Left colon (tissue), 2 donors: Measurements from ENCODE around the gene STARD4. TPM values are rescaled to one million over a fixed set of nuclear protein-coding genes. Genes with fewer than 3 reads are reported as not detected.

Source experiments
- ATAC-seq: fragments of 200-7000 bp; cut with Tn5 transposase; one replicate; pipeline ENCODE4 v1.9.1; 2020; ENCODE audit warnings: mild to moderate bottlenecking, moderate library complexity
- DNase-seq, 2 donors: peaks; one replicate each; pipeline ENCODE4 v3.0.0-alpha.2; 2020
- intact Hi-C, 2 donors: fragments of 100-400 bp; cut with DNase I in 1 of 2; cut with micrococcal nuclease in 1 of 2; formaldehyde crosslinking; loops; one replicate each; pipeline versions ENCODE4 v1.11.2 to v1.14.0; 2022; cut with DNase I, micrococcal nuclease
- total RNA-seq, 2 donors: library from RNA; stranded (reverse); fragmentation: NEBNext Ultra II Directional; extraction: Animal tissue kit (Norgen Biotek cat#: 25700); gene quantifications; one replicate each; pipeline ENCODE4 v1.2.1, GENCODE V29; 2021
- donor health status: DM: no; HTN: no; CAD: no.
- donor health status: DM: yes; HTN: yes; CAD: no.

Gene STARD4
- total RNA-seq, 2 donors from 2014 or later, result 37.5 to 54.9 TPM

GRCh38 chr5:111488353-111488752 lies 24.0 kb downstream of the STARD4 start:
- DNase-seq (no peak), ATAC-seq (no peak)
- intact Hi-C loops, result no loop called here

- intact Hi-C loops, result no loop called here
- ATAC-seq, result no peak
- DNase-seq, result no peak
Observed at GRCh38 chr5:111486926-111487325, 25.4 kb downstream of the STARD4 start.

GRCh38 chr5:111486055-111486454 lies 26.3 kb downstream of the STARD4 start:
- DNase-seq (no peak), ATAC-seq (no peak)
- intact Hi-C loops, result no loop called here

- ATAC-seq, result no peak
- intact Hi-C loops, result no loop called here
- no peak for DNase-seq
Observed at GRCh38 chr5:111480346-111480745, 32.0 kb downstream of the STARD4 start.

- ATAC-seq, result no peak
- intact Hi-C loops, result no loop called here
- DNase-seq, result no peak
Observed at GRCh38 chr5:111478898-111479297, 33.4 kb downstream of the STARD4 start.

- intact Hi-C loops, result no loop called here
- no peak for DNase-seq
- ATAC-seq, result no peak
Observed at GRCh38 chr5:111478266-111478665, 34.1 kb downstream of the STARD4 start.

GRCh38 chr5:111472579-111472978 lies 39.8 kb downstream of the STARD4 start:
- no peak for DNase-seq
- no peak for ATAC-seq

GRCh38 chr5:111472096-111472495 lies 40.2 kb downstream of the STARD4 start:
- DNase-seq (no peak), ATAC-seq (no peak)
- intact Hi-C loops, result no loop called here

More at GRCh38 chr5:111472579-111472978, 39.8 kb downstream of the STARD4 start:
- intact Hi-C loops, result no loop called here

- intact Hi-C loops, result no loop called here
- no peak for ATAC-seq
- no peak for DNase-seq
Observed at GRCh38 chr5:111469903-111470302, 42.4 kb downstream of the STARD4 start.

GRCh38 chr5:111469293-111469896 lies 42.9 kb downstream of the STARD4 start:
- DNase-seq, result no peak
- intact Hi-C loops, result no loop called here
- no peak for ATAC-seq

- no peak for DNase-seq
- ATAC-seq, result no peak
- intact Hi-C loops, result no loop called here
Observed at GRCh38 chr5:111463311-111463710, 49.0 kb downstream of the STARD4 start.

GRCh38 chr5:111461934-111462333 lies 50.4 kb downstream of the STARD4 start:
- intact Hi-C loops, result no loop called here
- no peak for ATAC-seq
- no peak for DNase-seq

- DNase-seq, result no peak
- intact Hi-C loops, result no loop called here
- no peak for ATAC-seq
Observed at GRCh38 chr5:111461255-111461671, 51.1 kb downstream of the STARD4 start.

- no peak for ATAC-seq
- no peak for DNase-seq
- intact Hi-C loops, result no loop called here
Observed at GRCh38 chr5:111454776-111455175, 57.6 kb downstream of the STARD4 start.

GRCh38 chr5:111454198-111454622 lies 58.1 kb downstream of the STARD4 start:
- ATAC-seq, result no peak
- DNase-seq, result no peak
- intact Hi-C loops, result no loop called here

GRCh38 chr5:111453747-111454146 lies 58.6 kb downstream of the STARD4 start:
- intact Hi-C loops, result no loop called here
- DNase-seq, result no peak
- no peak for ATAC-seq

GRCh38 chr5:111453295-111453694 lies 59.0 kb downstream of the STARD4 start:
- ATAC-seq (no peak), DNase-seq (no peak)
- intact Hi-C loops, result no loop called here

- ATAC-seq (no peak), DNase-seq (no peak)
- intact Hi-C loops, result no loop called here
Observed at GRCh38 chr5:111447822-111448221, 64.5 kb downstream of the STARD4 start.

- no peak for DNase-seq
- no peak for ATAC-seq
- intact Hi-C loops, result no loop called here
Observed at GRCh38 chr5:111447099-111447498, 65.2 kb downstream of the STARD4 start.
